WTC11 (cell line): Measurements from ENCODE around the gene RBBP7. TPM values are rescaled to one million over a fixed set of nuclear protein-coding genes. Genes with fewer than 3 reads are reported as not detected.

ENCODE experiments used
- ATAC-seq: fragments of 200-7000 bp; cut with Tn5 transposase; 2 replicates; pipeline ENCODE4 v1.10.0; 2021; ENCODE audit warnings: mild to moderate bottlenecking, moderate library complexity
- CTCF ChIA-PET: fragments of 300-600 bp; sonication (Branson Sonifier 250); formaldehyde crosslinking; loops from one replicate; lab custom pipeline; 2021; ENCODE audit warnings: antibody characterized with exemption; lab: Charles Lee
- POLR2A ChIA-PET: fragments of 350-600 bp; sonication (Branson Sonifier 250); formaldehyde crosslinking; loops from one replicate; lab custom pipeline; 2021; ENCODE audit warnings: antibody characterized with exemption; lab: Charles Lee
- DNase-seq: peaks from one replicate; pipeline ENCODE4 v3.0.0; 2021; ENCODE audit warnings: low spot score
- H3K27ac Mint-ChIP-seq: 2 replicates; pipeline ENCODE4 v1.8.0; 2021; ENCODE audit warnings: mixed read lengths
- H3K27me3 Mint-ChIP-seq: 2 replicates; pipeline ENCODE4 v1.8.0; 2021; ENCODE audit warnings: low read depth, mild to moderate bottlenecking, moderate library complexity, mixed read lengths
- H3K36me3 Mint-ChIP-seq: 2 replicates; pipeline ENCODE4 v1.8.0; 2021; ENCODE audit warnings: mixed read lengths
- H3K4me1 Mint-ChIP-seq: 2 replicates; pipeline ENCODE4 v1.8.0; 2022; ENCODE audit warnings: mixed read lengths
- H3K4me3 Mint-ChIP-seq: 2 replicates; pipeline ENCODE4 v1.8.0; 2021; ENCODE audit warnings: mild to moderate bottlenecking, moderate library complexity, mixed read lengths
- H3K9me3 Mint-ChIP-seq: 2 replicates; pipeline ENCODE4 v1.8.0; 2021; ENCODE audit warnings: mixed read lengths
- CREB1 ChIP-seq: sonication (generic); formaldehyde crosslinking; IDR thresholded peaks from 2 replicates; pipeline ENCODE4 v1.8.0; 2023; ENCODE audit warnings: mild to moderate bottlenecking, missing genetic modification reagents
- CREM ChIP-seq: sonication (generic); formaldehyde crosslinking; IDR thresholded peaks from 2 replicates; pipeline ENCODE4 v1.8.1; 2022; ENCODE audit warnings: mild to moderate bottlenecking, missing genetic modification reagents, moderate library complexity
- ESRRA ChIP-seq: sonication (generic); formaldehyde crosslinking; IDR thresholded peaks from 2 replicates; pipeline ENCODE4 v1.8.1; 2022; ENCODE audit warnings: mild to moderate bottlenecking, missing genetic modification reagents, borderline replicate concordance
- GTF2I ChIP-seq: fragments of 250-450 bp; sonication (Bioruptor Pico); conservative IDR thresholded peaks from 2 replicates; pipeline ENCODE4 v1.4.0; 2021; ENCODE audit warnings: mild to moderate bottlenecking
- MYBL2 ChIP-seq: sonication (generic); formaldehyde crosslinking; IDR thresholded peaks from 2 replicates; pipeline ENCODE4 v1.8.1; 2023; ENCODE audit warnings: mild to moderate bottlenecking, moderate library complexity, missing genetic modification reagents
- NFATC4 ChIP-seq: fragments of 250-450 bp; sonication (Bioruptor Pico); IDR thresholded peaks from 2 replicates; pipeline ENCODE4 v1.9.0; 2021; ENCODE audit warnings: mild to moderate bottlenecking
- NFYB ChIP-seq: sonication (generic); formaldehyde crosslinking; conservative IDR thresholded peaks from 2 replicates; pipeline ENCODE4 v1.8.0; 2022; ENCODE audit warnings: low read depth, missing genetic modification reagents
- SOX15 ChIP-seq: fragments of 250-450 bp; sonication (Bioruptor Pico); IDR thresholded peaks from 2 replicates; pipeline ENCODE4 v1.9.0; 2021; ENCODE audit warnings: mild to moderate bottlenecking
- TEAD1 ChIP-seq: sonication (generic); formaldehyde crosslinking; IDR thresholded peaks from 2 replicates; pipeline ENCODE4 v1.8.0; 2022; ENCODE audit warnings: mild to moderate bottlenecking, missing genetic modification reagents
- ZNF121 ChIP-seq: sonication (generic); formaldehyde crosslinking; IDR thresholded peaks from 2 replicates; pipeline ENCODE4 v1.8.0; 2023; ENCODE audit warnings: missing genetic modification reagents
- ZNF263 ChIP-seq: sonication (generic); formaldehyde crosslinking; IDR thresholded peaks from 2 replicates; pipeline ENCODE4 v1.8.1; 2022; ENCODE audit warnings: low read depth, mild to moderate bottlenecking, moderate library complexity, missing genetic modification reagents
- total RNA-seq: library from RNA; stranded (reverse); gene quantifications from 3 replicates; pipeline ENCODE4 v1.2.3, GENCODE V29; 2021
- TF ChIP-seq, protein P1 (sequence below): sonication (generic); formaldehyde crosslinking; IDR thresholded peaks from 2 replicates; pipeline ENCODE4 v1.8.0; 2023; ENCODE audit warnings: mild to moderate bottlenecking, missing genetic modification reagents
- TF ChIP-seq, protein P2 (sequence below): sonication (generic); formaldehyde crosslinking; conservative IDR thresholded peaks from 2 replicates; pipeline ENCODE4 v1.8.1; 2023; ENCODE audit warnings: mild to moderate bottlenecking, low read depth, missing genetic modification reagents, moderate library complexity
- TF ChIP-seq, protein P3 (sequence below): sonication (generic); formaldehyde crosslinking; IDR thresholded peaks from 2 replicates; pipeline ENCODE4 v1.8.0; 2022; ENCODE audit warnings: mild to moderate bottlenecking, missing genetic modification reagents
- TF ChIP-seq, protein P4 (sequence below): sonication (generic); formaldehyde crosslinking; IDR thresholded peaks from 2 replicates; pipeline ENCODE4 v1.8.0; 2022; ENCODE audit warnings: mild to moderate bottlenecking, missing genetic modification reagents
- TF ChIP-seq, protein P5 (sequence below): sonication (generic); formaldehyde crosslinking; IDR thresholded peaks from 2 replicates; pipeline ENCODE4 v1.8.0; 2022; ENCODE audit warnings: mild to moderate bottlenecking, missing genetic modification reagents

RBBP7 gene
- total RNA-seq, 1 experiment from 2014 or later = 120 TPM

DNA sequence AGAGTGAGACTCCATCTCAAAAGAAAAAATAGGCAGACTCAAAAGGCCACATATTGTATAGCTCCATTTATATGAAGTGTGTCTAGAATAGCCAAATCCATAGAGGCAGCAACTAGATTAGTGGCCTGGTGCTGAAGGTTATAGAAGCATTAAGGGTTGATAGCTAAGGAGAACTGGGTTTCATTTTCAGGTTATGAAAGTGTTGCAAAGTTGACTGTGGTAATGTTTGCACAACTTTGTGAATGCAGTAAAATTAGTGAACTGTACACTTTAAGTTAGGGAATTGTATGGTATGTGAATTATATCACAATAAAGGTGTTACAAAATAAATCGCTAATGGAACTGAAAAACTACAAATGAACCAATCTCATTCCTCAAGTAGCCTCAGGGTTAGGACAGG, 55.6 kb downstream of the RBBP7 start:
- Mint-ChIP-seq H3K4me3 (no peak overlapping the region), H3K27ac (no peak overlapping the region), H3K4me1 (no peaks in the 10 kb centered on the region), H3K27me3 (no peaks in the 10 kb centered on the region), H3K9me3 (no peaks in the 10 kb centered on the region), H3K36me3 (peaks cover 15% of the 10 kb centered on the region)
- DNase-seq = no peak
- ChIA-PET POLR2A (no interaction called here), CTCF (no interaction called here)
- TF ChIP-seq ZNF263 (CRISPR knock-in tag) (no peak), MYBL2 (CRISPR knock-in tag) (no peak), ESRRA (no peak), NFYB (CRISPR knock-in tag) (no peak)
- TF ChIP-seq, protein P1, sequence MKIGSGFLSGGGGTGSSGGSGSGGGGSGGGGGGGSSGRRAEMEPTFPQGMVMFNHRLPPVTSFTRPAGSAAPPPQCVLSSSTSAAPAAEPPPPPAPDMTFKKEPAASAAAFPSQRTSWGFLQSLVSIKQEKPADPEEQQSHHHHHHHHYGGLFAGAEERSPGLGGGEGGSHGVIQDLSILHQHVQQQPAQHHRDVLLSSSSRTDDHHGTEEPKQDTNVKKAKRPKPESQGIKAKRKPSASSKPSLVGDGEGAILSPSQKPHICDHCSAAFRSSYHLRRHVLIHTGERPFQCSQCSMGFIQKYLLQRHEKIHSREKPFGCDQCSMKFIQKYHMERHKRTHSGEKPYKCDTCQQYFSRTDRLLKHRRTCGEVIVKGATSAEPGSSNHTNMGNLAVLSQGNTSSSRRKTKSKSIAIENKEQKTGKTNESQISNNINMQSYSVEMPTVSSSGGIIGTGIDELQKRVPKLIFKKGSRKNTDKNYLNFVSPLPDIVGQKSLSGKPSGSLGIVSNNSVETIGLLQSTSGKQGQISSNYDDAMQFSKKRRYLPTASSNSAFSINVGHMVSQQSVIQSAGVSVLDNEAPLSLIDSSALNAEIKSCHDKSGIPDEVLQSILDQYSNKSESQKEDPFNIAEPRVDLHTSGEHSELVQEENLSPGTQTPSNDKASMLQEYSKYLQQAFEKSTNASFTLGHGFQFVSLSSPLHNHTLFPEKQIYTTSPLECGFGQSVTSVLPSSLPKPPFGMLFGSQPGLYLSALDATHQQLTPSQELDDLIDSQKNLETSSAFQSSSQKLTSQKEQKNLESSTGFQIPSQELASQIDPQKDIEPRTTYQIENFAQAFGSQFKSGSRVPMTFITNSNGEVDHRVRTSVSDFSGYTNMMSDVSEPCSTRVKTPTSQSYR = no peak
- no peak for ATAC-seq

DNA sequence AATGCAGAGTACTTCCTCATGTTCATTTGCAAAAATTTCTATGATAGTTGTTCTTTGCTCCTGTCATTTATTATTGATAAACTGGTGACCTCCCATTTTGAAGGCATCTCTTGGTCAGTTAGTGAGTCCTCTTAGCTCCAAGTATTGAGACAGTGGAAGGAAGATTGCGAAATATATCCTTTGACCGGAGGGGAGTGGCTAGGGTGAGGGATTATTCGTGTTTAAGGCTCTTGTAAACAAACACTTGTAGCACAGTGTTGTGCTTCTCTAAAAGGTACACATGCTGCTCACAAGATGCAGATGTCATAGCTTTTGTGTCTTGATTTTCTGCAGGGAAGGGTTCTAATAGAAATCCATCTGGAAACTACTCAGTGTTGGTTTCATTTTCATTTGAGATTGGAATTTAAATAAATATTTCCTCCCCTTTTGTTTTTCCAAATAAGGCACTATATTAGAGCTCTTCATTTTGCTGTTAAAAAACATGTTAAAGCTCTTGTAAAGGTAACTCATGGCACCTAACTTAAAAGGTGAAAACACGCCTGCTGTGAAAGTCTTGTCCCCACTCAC, 62.1 kb downstream of the RBBP7 start:
- no peaks in the 10 kb centered on the region for H3K27me3 Mint-ChIP-seq
- no peak overlapping the region for H3K4me3 Mint-ChIP-seq
- ATAC-seq (no peak), DNase-seq (no peak)
- peak overlapping the region; percentile 85 for H3K27ac Mint-ChIP-seq
- ChIA-PET POLR2A (interaction anchor here (0.9 kb wide), 1 partner anchor 63 kb away, joined by 3 read pairs; the partner anchor contains the start of gene RBBP7), CTCF (no interaction called here)
- peaks cover 15% of the 10 kb centered on the region for H3K4me1 Mint-ChIP-seq
- TF ChIP-seq CREM (no peak), GTF2I (CRISPR knock-in tag) (no peak)
- H3K9me3 Mint-ChIP-seq = no peaks in the 10 kb centered on the region
- H3K36me3 Mint-ChIP-seq = peaks cover 8% of the 10 kb centered on the region

DNA sequence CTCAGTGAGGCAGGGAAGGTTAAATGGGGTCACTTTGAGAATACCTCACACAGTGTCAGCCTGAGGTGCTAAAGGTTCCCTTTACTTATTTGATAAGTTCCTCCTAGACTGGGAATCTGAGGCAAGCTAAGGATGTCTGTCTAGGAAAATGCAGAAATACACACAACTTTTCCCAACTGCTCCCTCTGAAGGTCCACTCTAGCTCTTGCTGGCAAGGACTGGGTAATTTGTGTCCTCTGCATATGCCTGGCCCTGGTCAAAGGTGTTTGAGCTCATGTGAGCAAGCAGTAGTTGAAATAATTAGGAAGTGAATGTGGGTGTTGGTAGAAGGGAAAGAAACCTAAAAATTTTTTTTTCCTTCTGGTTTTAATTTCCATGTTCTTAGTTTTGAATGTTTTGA, 62.6 kb downstream of the RBBP7 start:
- ChIA-PET CTCF (no interaction called here), POLR2A (interaction anchor here (0.9 kb wide), 1 partner anchor 63 kb away, joined by 3 read pairs; the partner anchor contains the start of gene RBBP7)
- H3K4me1 Mint-ChIP-seq = peaks cover 15% of the 10 kb centered on the region
- ATAC-seq (peak; percentile 26; the same call in 1 of the 2 replicates), DNase-seq (no peak)
- H3K4me3 Mint-ChIP-seq = no peak overlapping the region
- peaks cover 5% of the 10 kb centered on the region; the same call in 1 of the 2 replicates for H3K36me3 Mint-ChIP-seq
- H3K27ac Mint-ChIP-seq = no peak overlapping the region
- no peaks in the 10 kb centered on the region for H3K27me3 Mint-ChIP-seq
- H3K9me3 Mint-ChIP-seq = no peaks in the 10 kb centered on the region
- TF ChIP-seq, protein P2, sequence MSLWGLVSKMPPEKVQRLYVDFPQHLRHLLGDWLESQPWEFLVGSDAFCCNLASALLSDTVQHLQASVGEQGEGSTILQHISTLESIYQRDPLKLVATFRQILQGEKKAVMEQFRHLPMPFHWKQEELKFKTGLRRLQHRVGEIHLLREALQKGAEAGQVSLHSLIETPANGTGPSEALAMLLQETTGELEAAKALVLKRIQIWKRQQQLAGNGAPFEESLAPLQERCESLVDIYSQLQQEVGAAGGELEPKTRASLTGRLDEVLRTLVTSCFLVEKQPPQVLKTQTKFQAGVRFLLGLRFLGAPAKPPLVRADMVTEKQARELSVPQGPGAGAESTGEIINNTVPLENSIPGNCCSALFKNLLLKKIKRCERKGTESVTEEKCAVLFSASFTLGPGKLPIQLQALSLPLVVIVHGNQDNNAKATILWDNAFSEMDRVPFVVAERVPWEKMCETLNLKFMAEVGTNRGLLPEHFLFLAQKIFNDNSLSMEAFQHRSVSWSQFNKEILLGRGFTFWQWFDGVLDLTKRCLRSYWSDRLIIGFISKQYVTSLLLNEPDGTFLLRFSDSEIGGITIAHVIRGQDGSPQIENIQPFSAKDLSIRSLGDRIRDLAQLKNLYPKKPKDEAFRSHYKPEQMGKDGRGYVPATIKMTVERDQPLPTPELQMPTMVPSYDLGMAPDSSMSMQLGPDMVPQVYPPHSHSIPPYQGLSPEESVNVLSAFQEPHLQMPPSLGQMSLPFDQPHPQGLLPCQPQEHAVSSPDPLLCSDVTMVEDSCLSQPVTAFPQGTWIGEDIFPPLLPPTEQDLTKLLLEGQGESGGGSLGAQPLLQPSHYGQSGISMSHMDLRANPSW (CRISPR knock-in tag) = no peak
- TF ChIP-seq TEAD1 = no peak
- TF ChIP-seq, protein P3, sequence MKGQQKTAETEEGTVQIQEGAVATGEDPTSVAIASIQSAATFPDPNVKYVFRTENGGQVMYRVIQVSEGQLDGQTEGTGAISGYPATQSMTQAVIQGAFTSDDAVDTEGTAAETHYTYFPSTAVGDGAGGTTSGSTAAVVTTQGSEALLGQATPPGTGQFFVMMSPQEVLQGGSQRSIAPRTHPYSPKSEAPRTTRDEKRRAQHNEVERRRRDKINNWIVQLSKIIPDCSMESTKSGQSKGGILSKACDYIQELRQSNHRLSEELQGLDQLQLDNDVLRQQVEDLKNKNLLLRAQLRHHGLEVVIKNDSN = no peak
- no peak for TF ChIP-seq CREB1 (CRISPR knock-in tag)
- no peak for TF ChIP-seq NFATC4 (CRISPR knock-in tag)
- no peak for TF ChIP-seq ESRRA
- TF ChIP-seq, protein P4, sequence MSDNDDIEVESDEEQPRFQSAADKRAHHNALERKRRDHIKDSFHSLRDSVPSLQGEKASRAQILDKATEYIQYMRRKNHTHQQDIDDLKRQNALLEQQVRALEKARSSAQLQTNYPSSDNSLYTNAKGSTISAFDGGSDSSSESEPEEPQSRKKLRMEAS (CRISPR knock-in tag) = no peak
- TF ChIP-seq, protein P5, sequence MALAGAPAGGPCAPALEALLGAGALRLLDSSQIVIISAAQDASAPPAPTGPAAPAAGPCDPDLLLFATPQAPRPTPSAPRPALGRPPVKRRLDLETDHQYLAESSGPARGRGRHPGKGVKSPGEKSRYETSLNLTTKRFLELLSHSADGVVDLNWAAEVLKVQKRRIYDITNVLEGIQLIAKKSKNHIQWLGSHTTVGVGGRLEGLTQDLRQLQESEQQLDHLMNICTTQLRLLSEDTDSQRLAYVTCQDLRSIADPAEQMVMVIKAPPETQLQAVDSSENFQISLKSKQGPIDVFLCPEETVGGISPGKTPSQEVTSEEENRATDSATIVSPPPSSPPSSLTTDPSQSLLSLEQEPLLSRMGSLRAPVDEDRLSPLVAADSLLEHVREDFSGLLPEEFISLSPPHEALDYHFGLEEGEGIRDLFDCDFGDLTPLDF (CRISPR knock-in tag) = no peak
- no peak for TF ChIP-seq SOX15 (CRISPR knock-in tag)
- TF ChIP-seq ZNF121 = no peak
